HG03139 (cell line): ENCODE data around the gene YIF1B.

ENCODE experiments used
- ATAC-seq: cut with Tn5 transposase; IDR thresholded peaks from one replicate; pipeline ENCODE4 v1.9.1; 2021; ENCODE audit not compliant: unreplicated experiment

The YIF1B gene

DNA sequence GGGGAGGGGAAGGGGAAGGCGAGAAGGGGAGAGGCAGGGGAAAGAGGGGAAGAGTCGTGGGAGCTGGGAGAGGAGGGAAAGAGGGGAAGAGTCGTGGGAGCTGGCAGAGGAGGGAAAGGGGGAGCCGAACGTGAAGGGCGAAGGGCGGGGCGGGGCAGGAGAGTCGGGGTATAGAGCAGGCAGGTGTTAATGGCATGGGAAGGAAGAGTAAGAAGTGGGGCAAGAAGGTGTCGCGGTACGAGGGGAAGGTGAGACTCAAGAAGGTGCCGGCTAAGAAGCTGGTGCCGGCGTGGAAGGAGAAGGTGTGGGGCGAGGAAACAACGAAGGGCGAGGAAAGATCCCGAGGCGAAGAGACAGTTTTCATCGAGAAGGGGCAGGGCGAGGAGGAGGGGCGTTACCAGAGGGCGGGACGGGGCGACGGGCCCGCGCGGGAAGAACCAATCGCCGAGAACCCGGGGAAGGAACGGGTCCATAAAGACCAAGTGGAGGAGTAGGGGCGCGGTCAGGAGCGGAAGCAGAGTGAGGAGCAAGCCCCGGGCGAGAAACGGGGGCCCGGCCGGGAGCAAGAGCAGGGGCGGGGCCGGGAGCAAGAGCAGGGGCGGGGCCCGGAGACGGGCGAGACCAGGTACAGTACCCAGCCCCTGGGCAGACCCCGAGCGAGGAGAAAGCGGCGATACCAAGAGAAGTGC is 20.3 kb upstream of the YIF1B start:
- peak; percentile 58 for ATAC-seq

DNA sequence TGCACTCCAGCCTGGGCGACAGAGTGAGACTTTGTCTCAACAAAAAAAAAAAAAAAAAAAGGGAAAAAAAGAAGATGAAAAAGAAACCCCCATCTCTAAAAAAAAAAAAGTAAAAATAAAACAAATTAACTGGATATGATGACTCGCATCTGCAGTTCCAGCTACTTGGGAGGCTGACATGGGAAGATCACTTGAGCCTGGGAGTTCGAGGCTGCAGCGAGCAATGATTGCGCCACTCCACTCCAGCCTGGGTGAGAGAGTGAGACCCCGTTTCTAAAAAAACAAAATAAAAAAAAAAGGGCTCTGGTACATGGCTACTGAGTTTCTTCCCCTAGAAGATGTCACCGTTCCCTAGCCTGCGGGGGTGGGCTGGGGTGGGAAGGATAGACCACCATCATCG is 17.5 kb upstream of the YIF1B start:
- ATAC-seq: no peak

DNA sequence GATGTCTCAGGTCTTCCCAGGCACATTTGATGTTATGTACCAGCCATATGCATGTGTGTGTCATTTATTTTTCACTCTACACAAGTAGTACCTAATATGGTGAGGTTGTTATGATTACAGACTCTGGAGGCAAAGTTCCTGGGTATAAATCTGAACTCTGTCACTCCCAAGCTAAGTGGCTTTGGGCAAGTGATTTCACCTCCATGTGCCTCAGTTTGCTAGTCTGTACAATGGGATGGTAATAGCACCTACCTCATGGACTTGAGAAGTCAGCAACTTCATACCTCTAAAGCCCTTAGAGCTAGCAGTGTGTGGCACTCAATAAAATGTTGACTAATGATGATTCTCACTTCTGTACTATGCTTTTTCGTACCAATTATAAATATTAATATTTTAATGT is 16.0 kb upstream of the YIF1B start:
- no peak for ATAC-seq

DNA sequence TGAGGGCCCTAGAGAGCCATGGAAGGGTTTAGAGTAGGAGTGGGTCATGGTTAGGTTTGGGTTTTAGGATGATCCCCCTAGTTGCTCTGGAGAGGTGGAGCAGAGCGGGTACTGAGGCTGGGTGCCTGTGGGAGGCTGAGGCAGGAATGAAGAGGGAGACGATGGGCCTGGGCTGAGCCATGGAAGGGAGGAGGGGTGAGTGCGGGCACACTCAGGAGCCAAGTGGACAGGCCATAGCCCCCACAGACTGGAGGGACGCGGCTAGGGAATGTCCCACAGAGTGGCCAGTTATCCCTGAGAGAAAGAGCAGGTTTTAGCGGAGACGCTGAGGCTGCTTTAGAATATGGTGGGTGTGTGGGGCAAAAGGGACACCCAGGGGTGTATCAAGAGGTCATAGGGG is 13.9 kb upstream of the YIF1B start:
- no peak for ATAC-seq

DNA sequence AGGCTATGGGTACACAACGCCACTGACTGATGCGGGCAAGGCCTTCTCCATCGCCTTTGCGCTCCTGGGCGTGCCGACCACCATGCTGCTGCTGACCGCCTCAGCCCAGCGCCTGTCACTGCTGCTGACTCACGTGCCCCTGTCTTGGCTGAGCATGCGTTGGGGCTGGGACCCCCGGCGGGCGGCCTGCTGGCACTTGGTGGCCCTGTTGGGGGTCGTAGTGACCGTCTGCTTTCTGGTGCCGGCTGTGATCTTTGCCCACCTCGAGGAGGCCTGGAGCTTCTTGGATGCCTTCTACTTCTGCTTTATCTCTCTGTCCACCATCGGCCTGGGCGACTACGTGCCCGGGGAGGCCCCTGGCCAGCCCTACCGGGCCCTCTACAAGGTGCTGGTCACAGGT is 10.8 kb upstream of the YIF1B start:
- ATAC-seq: no peak

DNA sequence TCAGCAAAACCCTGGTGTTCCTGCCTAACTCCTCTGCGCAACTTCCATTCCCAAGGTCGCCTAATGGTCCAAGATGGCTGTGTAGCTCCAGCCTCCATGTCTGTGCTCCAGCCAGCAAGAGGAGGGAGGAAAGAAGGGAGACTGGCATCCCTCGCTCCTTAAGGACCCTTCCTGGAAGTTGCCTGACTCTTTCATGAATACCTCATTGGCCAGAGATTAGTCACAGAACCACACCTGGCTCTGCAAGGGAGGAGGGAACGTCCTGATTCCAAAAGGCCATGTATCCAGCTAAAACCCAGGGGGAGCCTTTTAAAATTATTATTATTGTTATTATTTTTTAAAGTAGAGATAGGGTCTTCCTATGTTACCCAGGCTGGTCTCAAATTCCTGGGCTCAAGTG is 8.7 kb upstream of the YIF1B start:
- no peak for ATAC-seq

DNA sequence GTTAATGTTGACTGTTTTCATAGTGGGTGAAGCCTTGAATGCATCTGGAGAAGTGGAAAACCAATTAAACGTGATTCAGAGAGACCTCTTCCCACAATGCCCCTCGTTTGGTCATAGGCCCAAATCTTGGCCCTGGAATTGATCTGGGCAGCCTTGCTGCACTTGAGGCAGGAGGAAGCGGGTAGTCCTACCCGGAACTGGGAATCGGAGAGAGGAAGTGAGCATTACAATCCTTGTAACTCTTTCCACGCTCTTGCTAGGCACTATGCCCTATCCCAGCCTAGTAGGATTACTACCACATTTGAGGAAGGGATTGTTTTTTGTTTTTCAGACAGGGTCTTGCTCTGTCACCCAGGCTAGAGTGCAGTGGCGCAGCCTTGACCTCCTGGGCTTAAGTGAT is 7.5 kb upstream of the YIF1B start:
- no peak for ATAC-seq

DNA sequence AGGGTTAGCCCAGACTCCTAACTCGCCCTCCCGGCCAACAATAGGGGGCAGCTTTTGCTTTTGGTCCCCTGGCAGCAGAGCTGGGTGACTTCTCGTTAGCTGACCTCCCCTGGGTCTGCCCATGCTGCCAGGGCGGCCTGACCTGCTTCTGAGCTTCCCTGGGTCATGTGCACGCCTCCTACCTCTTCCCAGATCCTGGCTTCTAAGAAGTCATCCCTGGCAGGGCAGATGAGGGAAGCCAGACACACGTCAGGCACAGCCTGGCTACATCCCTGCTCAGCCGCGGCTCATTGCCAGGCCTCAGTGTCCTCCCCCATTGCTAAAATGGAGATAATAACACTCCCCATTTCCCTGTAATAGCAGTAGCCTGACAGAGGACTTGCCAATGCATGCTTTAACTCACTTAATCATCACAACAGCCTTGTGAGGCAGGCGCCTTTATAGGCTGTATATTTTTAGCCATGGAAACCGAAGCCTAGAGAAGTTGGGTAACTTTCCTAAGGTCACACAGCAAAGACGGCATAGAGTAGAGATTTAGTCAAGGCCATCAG is 6.0 kb upstream of the YIF1B start:
- no peak for ATAC-seq

DNA sequence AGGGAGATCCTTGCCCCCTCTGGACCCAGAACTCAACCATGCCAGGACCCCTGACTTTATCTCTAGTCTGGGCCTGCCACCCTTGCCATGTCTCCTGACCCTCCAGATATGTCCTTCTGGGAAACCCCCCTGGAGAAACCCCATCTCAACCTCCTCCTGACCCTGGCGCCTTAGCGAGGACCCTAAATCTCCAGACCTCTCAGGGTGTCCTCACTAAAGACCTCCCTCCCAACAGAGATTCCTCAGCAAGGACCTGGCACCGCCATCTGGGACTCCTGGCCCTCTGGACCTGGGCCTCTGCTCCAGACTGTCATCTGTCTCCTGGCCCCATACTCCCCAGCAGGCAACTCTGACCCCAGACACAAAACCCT is 5.2 kb upstream of the YIF1B start:
- no peak for ATAC-seq

DNA sequence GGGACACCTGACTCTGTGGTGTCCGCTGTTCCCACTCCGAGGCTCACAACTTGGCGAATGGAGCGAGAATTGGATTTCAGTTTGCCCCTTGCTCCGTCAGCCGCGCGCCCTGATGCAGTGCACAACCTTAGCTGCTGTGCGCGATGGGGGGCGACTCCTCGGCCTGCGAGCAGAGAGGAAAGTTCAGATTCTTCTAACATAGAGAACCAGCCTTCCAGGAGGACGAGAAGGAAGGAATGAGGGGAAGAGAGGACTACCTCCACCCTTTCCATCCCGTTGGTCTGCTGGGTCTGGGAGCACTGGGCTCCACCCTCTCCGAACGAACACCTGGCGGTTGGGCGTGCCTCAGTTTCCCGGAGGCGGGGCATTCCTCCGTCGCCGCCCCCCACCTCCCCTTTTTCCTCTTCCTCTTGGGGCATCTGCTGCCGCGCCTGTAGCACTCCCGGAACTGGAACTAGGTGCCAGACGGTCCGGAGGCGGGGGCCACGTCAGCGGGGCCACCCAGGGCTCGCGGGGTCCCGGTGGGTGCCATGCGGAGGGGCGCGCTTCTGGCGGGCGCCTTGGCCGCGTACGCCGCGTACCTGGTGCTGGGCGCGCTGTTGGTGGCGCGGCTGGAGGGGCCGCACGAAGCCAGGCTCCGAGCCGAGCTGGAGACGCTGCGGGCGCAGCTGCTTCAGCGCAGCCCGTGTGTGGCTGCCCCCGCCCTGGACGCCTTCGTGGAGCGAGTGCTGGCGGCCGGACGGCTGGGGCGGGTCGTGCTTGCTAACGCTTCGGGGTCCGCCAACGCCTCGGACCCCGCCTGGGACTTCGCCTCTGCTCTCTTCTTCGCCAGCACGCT is 3.9 kb upstream of the YIF1B start, which contains the start of gene KCNK6:
Gene KCNK6 (plus strand): TSS at position 425 of the 838 bp plus-strand sequence. CDS start 106 bp downstream, at position 531.
- no peak for ATAC-seq

DNA sequence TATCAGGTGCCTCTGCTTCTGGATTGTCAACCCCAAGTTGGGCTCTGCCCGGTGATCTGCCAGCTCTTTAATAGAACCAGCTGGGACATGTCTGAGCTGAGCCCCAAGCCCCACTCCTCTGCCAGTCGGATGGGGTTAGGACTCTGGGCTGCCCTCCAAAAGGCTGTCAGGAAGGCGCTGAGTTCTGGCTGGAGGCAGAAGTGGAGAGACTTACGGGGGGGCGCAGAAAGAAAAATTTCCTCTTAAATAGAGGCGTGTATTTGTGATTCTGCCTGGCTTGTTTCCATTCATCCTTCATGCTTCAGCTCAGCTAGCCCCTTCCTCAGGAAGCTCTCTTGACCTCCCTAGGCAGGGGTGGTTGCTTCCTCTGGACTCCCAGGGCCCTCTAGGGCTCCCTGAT is 2.9 kb upstream of the YIF1B start:
- no peak for ATAC-seq

DNA sequence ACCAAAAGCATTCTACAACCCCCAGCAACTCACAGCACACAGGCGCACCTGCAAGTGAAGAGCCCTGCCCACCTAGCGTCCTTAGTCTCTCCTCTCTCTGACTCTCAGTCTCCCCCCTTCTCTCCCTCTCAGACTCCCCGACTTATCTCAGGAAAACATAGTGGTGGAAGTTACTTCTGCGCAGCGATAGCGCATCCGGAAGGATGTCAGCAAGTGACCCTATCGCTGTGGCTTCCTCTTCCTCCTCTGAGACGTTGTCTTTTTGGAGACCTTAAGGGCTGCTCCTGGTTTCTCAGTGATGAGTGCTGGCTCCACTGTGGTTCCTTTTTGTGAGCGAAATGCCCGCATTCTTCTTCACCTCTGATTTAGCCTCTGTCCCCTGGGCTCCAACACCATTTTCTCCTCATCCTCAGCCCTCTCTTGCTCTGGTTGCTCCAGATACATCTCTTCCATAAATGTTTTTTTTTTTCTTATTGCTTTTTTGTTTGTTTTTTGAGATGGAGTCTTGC is 1.4 kb upstream of the YIF1B start:
- no peak for ATAC-seq

DNA sequence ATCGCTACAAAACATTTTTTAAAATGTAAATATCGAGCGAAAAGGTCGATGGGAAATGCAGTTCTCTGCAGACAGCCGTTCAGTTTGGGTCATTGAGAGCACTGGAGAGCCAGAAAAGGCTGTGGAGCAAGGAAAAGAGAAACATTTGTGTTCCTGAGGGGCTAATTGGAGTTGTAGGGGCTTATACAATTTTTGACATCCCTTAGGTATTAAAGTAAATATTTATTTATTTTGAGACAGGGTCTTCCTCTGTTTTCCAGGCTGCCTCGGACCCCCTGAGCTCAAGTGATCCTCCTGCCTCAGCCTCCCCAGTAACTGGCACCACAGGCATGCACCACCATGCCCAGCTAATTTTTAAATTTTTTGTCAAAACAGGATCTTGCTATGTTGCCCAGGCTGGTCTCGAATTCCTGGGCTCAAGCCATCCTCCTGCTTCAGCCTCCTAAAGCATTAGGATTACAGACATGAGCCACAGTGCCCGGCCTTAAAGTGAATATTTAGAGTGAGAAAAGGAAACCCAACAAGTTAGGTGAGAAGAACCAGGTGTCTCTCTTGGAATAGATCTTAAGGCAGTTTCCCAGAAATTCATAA is 825 bp upstream of the YIF1B start:
- ATAC-seq: no peak

DNA sequence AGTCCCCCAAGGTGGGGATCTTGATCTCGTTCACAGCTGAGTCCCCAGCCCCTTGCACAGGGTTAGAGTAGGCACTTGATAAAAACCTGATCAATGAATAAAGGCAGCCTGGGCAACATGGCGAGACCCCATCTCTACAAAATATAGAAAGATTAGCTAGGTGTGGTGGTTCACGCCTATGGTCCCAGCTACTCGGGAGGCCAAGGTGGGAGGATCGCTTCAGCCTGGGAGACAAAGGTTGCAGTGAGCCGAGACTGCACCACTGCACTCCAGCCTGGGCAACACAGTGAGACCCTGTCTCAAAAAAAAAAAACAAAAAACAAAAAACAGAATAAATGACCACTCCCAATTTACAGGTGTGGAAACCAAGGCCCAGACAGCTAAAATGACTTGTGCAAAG is 4.8 kb downstream of the YIF1B start:
- no peak for ATAC-seq

DNA sequence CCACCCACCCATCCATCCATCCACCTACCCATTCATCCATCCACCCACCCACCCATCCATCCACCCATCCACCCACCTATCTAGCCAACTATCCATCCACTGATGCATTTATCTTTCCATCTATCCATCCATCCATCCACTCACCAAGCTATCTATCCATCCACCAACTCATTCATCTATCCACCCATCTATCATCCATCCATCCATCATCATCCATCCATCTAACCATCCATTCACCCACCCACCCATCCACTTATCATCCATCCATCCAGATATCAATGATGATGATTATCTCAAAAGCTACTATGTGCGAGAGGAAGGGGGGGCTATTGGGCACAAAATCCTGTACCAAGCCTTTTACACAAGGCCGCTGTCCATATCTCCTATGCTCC is 5.5 kb downstream of the YIF1B start:
- no peak for ATAC-seq

DNA sequence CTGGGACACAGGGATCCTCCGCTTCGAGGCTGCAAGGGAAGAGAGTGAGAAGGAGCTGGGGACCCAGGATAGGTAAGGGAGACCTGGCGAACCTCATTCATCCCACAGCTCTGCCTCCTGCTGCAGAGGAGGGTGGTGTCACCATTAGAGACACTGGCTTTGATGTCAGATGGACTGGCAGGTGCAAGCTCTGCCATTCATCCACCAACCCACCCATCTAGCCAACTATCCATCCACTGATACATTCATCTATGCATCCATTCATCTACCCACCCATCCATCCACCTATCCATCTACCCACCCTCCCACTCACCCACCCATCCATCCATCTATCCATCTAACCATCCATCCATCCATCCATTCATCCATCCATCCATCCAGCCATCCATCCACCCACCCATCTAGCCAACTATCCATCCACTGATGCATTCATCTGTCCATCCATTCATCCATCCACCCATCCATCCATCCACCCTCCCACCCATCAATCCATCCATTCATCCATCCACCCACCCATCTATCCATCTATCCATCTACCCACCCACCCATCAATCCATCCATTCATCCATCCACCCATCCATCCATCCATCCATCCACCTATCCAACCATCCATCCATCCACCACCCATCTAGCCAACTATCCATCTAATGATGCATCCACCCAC is 6.0 kb downstream of the YIF1B start:
- no peak for ATAC-seq

DNA sequence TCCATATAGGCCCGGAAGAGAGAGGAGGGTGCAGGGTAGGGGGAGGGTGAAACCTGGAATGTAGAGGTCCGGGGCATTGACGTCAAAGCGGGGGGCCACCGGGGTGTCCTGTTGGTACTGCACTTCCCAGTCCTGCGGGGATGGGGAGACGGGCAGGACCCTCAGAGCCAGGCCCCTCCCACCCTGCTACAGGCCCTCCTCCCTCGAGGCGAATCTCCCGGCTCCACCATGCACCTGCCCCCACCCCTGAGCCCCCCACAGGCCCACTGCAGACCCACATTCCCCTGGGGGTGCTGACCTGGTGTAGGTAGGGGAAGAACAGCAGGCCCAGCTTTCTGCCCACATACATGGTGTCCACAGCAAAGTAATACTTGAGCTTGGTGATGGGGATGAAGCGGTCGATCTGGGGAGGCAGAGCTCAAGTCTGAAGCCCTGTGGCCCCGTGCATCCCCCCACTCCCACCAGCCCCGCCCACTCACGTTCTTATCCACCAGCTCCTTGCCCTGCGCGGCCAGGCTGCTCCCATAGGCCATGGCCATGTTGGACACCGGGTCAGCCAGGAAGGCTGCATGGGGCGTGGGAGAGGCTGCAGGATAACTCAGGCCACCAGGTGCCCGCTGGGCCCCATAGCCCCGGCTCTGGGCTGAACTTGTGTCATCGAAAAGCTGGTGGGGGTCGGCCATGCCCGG is 6.7 kb downstream of the YIF1B start:
- ATAC-seq: no peak

DNA sequence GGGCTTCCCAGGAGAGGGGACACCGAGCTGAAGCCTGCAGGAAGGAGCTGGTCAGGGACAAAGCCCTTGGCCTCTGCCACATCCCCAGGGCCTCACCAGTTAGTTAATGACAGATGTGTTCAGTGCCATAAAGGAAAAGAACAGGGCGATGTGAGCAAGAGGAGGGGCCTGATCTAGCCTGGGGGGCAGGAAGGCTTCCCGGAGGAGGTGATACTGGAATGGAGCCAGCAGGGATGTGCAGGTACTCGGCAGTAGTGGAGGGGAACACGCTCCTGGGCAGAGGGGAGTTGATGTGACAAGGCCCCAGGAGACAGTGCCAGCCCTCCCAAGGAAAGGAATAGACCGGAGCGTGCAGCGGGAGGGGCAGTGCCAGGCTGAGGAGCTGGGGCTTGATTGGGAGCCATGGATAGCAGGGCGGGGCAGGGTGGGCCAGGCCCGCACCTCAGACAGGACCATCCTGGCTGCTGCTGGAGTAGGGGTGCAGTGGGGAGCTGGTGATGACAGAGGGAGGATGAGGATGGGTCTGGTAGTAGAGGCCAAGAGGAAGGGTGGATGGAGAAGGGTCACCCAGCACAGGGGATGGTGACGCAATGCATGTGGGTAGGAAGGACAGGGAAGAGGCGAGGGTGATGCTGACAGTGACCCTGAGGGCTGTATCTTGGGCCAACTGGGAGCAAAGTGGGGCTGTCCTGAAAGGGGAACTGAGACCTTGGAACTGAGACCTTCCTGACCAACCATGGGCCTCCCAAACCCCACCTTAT is 7.6 kb downstream of the YIF1B start:
- ATAC-seq: no peak

DNA sequence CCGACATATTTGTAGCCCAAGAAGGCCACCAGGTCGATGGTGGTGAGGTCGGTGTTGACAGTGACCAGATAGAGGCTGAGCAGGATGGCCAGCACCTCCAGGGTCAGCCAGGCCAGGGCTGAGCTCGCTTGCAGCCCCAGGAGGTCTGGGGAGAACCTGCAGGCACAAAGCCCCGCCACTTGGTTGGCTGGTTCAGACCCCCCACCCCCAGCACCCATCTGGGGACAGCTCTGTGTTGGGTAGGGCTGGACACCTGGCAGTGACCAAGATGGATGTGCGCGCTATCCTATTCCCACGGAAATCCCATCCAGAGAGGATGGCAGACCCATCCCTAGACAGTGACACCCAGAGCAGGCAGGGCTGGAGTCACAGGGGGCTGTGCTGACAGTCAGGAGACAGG is 8.2 kb downstream of the YIF1B start:
- no peak for ATAC-seq

DNA sequence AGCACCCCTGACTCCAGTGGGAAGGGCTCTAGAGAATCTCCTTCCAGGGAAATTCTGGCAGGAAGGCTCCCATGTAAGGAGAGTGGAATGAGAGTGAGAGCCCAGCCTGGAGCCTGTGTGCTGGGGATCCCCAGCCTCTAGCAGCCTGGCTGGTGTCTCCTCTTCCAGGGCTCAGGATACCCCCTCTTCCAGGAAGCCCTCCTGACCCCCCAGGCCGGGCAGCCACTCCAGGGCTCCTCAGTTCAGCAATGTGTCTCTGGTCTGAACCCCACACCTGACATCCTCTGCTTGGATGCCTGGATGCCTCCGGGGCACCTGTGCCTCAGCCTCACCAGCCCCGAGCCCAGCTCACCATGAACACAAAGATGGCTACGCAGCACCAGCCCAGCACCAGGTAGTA is 8.7 kb downstream of the YIF1B start:
- ATAC-seq: no peak
